ENCODE data around the gene CDC7. TPM values are rescaled to one million over a fixed set of nuclear protein-coding genes. Genes with fewer than 3 reads are reported as not detected.
A peak's percentile ranks its signal among the peaks of the same experiment; 100 is the strongest.

The CDC7 gene
- total RNA-seq, 1 donor from 2014 or later: 64.8 TPM

DNA sequence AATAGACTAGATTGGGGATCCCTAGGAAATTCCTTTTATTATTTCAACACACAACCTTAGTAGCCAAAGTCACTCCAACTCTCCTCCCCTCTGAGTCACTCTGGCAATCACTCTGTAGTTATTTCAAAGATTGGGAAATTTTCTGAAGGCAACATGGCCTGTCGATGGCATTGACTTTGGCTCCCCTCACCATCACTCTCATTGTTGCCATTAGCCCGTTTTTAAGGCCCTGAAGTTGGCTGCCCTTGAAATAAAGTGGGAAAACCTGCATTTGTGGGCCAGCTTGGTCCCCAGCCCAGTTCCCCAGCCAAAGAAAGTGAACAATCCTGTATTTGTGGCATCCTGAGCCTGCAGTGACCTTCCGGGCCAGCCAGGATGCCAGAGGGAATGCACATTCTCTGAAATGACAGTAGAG is 52.5 kb downstream of the CDC7 start:
- Mint-ChIP-seq H3K9me3 (peaks cover 2% of the 10 kb centered on the region), H3K36me3 (ENCODE audit: low read depth) (no peaks in the 10 kb centered on the region), H3K4me3 (peak overlapping the region; percentile 35), H3K4me1 (peaks cover 56% of the 10 kb centered on the region), H3K27ac (ENCODE audit: unreplicated experiment) (peak overlapping the region; percentile 73), H3K27me3 (ENCODE audit: low read depth) (no peaks in the 10 kb centered on the region)
- TF ChIP-seq, protein P1, sequence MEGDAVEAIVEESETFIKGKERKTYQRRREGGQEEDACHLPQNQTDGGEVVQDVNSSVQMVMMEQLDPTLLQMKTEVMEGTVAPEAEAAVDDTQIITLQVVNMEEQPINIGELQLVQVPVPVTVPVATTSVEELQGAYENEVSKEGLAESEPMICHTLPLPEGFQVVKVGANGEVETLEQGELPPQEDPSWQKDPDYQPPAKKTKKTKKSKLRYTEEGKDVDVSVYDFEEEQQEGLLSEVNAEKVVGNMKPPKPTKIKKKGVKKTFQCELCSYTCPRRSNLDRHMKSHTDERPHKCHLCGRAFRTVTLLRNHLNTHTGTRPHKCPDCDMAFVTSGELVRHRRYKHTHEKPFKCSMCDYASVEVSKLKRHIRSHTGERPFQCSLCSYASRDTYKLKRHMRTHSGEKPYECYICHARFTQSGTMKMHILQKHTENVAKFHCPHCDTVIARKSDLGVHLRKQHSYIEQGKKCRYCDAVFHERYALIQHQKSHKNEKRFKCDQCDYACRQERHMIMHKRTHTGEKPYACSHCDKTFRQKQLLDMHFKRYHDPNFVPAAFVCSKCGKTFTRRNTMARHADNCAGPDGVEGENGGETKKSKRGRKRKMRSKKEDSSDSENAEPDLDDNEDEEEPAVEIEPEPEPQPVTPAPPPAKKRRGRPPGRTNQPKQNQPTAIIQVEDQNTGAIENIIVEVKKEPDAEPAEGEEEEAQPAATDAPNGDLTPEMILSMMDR (conservative IDR thresholded peaks at IDR 0.05): no peak
- DNase-seq (ENCODE audit: low read depth, low spot score): peak; percentile 12

DNA sequence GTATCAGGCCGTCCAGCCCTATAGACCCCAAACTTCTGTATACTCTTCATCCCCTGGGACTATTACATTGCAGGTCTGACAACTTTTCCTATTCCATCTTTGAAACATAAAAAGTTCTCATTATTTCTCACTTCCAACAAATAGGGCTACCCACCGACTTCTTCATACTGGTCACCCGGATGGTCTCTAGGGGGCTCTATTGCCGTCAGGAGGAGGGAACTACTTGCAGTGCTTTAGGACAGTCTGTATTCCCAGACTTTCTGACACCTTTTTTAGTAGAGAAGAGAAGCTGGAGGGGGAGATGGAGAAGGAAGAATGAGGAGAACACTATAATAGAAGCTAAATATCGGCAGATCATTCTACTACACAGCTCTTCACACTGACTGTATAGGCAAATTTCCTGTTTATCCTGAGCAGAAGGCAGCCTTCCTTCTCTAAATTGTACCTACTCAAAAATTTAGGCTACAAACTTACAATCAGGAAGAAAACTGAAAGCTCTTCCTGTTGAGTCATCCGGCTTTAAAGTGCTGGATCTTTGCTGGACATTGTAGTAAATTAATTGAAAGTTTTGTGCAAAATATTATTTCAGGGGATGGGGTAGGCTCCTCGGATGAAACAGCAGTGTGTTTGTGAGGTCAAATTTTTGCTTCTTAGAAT is 54.6 kb downstream of the CDC7 start:
- no peak overlapping the region for H3K4me3 Mint-ChIP-seq
- peak overlapping the region; percentile 84 for H3K27ac Mint-ChIP-seq (ENCODE audit: unreplicated experiment)

DNA sequence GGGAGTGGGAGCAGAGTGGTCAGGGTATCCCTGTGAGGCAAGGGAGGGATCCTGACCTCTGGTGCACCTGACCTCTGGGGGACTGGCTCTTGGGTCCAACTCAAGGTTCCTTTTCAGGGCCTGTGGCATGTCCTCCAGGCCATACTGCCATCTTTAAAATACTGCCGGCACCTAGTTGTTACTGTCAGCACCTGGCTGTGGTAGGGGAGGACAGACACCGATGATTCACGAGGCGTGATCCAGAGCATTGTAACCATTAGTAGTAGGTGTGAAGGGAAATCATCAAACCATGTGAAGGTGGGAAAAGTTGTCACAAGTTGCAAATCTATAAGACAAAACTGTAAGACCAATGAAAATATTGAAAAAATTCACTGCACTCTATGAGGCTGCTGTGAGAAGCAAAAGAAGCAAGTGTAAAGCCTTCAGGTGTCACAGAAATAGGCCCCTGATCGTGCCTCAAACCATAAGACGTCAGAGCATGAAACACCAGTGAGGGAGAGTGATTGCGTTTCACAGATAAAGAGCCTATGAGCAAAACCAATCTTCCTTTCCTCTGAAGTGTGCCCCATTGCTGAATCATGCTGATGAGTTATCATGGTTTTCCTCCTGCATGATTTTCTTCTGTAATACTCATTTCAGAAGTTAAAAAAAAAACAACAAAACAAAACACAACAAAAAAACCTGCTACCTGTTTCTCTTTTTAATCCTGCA is 55.3 kb downstream of the CDC7 start:
- Mint-ChIP-seq H3K27me3 (ENCODE audit: low read depth) (no peaks in the 10 kb centered on the region), H3K27ac (ENCODE audit: unreplicated experiment) (peak overlapping the region; percentile 84), H3K4me3 (no peak overlapping the region), H3K9me3 (peaks cover 6% of the 10 kb centered on the region), H3K36me3 (ENCODE audit: low read depth) (no peaks in the 10 kb centered on the region), H3K4me1 (peaks cover 61% of the 10 kb centered on the region)
- DNase-seq (ENCODE audit: low read depth, low spot score): no peak
- TF ChIP-seq, protein P1 (conservative IDR thresholded peaks at IDR 0.05): no peak

More for the DNA sequence above, 54.6 kb downstream of the CDC7 start:
- peaks cover 57% of the 10 kb centered on the region for H3K4me1 Mint-ChIP-seq
- H3K36me3 Mint-ChIP-seq (ENCODE audit: low read depth): no peaks in the 10 kb centered on the region
- DNase-seq (ENCODE audit: low read depth, low spot score): no peak
- peaks cover 6% of the 10 kb centered on the region for H3K9me3 Mint-ChIP-seq
- TF ChIP-seq, protein P1 (conservative IDR thresholded peaks at IDR 0.05): no peak
- no peaks in the 10 kb centered on the region for H3K27me3 Mint-ChIP-seq (ENCODE audit: low read depth)

DNA sequence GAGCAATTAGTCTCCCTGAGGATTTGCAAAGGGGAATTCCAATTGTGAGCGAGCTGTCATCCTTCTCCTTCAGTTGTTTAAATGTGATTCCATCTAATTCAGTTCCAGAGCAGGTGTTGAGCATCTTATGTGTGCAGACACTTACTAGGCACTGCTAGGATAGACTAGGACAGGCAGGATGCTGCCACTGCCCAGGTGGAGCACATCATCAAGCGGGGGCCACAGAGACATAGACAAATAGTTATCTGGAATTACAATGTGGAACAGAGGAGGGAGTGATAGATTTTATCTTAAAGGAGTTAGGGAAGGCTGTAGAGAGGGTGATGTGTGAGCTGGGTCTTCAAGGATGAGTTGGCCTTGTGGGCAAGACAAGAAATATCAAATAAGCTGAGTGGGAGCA is 55.9 kb downstream of the CDC7 start:
- peaks cover 65% of the 10 kb centered on the region for H3K4me1 Mint-ChIP-seq
- peaks cover 8% of the 10 kb centered on the region for H3K9me3 Mint-ChIP-seq
- DNase-seq (ENCODE audit: low read depth, low spot score): no peak
- no peak overlapping the region for H3K4me3 Mint-ChIP-seq
- TF ChIP-seq, protein P1 (conservative IDR thresholded peaks at IDR 0.05): no peak
- peaks cover 3% of the 10 kb centered on the region for H3K36me3 Mint-ChIP-seq (ENCODE audit: low read depth)
- H3K27ac Mint-ChIP-seq (ENCODE audit: unreplicated experiment): peak overlapping the region; percentile 54
- no peaks in the 10 kb centered on the region for H3K27me3 Mint-ChIP-seq (ENCODE audit: low read depth)

DNA sequence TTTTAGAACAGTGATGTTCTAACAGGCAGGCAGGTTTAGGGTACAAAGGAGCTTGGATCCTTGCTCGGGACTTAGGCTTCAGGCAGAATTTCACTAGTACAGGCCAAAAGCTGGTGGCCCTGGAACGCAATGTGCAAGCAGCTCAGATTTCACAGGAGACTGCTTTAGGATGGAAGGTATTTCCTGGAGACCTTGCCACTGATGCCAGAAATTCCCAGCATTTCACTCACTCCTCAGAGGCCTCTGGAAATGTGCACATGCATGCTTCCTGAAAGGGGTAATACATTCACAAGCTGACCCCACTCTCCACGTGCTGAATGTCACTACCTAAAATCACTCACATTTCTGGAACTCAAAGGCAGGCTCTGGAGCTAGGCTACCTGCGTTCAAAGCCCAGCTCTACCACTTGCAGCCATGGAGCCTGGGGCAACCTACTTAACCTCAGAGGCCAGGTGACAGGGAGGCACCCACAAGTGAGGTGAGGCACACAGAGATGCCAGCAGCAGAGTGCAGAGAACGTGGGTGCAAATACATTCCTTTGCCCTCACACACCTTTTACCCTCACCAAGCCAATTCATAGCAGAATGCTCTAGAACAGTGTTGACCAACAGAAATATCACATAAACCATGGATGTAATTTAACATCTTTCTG is 56.5 kb downstream of the CDC7 start:
- TF ChIP-seq, protein P1 (conservative IDR thresholded peaks at IDR 0.05): no peak
- Mint-ChIP-seq H3K4me3 (no peak overlapping the region), H3K27ac (ENCODE audit: unreplicated experiment) (peak overlapping the region; percentile 55), H3K27me3 (ENCODE audit: low read depth) (no peaks in the 10 kb centered on the region), H3K4me1 (peaks cover 71% of the 10 kb centered on the region), H3K9me3 (peaks cover 8% of the 10 kb centered on the region), H3K36me3 (ENCODE audit: low read depth) (peaks cover 3% of the 10 kb centered on the region)
- DNase-seq (ENCODE audit: low read depth, low spot score): no peak
